Myometrial cell (primary cell): ENCODE results near the gene CHST7. TPM values are rescaled to one million over a fixed set of nuclear protein-coding genes. Genes with fewer than 3 reads are reported as not detected.

Source experiments
- total RNA-seq: library from RNA; depleted of rRNA; stranded (reverse); fragments of >200 nt; gene quantifications from 2 replicates; pipeline ENCODE4 v1.2.3, GENCODE V29; 2015

CHST7 gene, protein sequence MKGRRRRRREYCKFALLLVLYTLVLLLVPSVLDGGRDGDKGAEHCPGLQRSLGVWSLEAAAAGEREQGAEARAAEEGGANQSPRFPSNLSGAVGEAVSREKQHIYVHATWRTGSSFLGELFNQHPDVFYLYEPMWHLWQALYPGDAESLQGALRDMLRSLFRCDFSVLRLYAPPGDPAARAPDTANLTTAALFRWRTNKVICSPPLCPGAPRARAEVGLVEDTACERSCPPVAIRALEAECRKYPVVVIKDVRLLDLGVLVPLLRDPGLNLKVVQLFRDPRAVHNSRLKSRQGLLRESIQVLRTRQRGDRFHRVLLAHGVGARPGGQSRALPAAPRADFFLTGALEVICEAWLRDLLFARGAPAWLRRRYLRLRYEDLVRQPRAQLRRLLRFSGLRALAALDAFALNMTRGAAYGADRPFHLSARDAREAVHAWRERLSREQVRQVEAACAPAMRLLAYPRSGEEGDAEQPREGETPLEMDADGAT
- total RNA-seq = 8.4 and 10.1 TPM in 2 replicates

DNA sequence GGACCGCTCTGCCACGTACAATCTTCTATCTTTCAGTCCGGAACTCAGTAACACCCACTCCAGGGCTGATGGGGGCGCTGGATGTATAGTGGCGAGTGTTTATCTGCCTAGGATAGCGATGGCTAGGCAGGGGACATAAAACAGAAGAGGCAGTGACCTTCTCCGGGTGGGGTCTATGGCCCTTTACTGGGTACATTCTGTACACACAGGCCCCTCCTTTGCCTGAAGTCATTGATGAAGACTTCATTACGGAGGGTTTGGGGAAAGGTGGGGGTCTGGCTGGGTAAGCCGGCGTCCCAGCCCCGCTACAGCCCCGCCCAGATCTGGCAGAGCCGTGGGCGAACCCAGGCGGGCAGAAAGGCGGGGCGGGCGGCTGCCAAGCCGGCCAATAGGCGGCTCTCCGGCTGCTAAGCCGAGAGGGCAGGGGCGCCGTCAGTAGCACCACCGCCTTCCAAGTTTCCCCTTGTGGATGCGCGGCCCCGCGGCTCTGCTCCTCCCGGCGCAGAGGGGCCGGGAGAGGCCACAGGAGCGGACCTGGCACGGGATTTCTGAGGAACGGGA, at the start of gene CHST7:
Gene CHST7, plus strand, starts transcription at position 435 of the 561 bp plus-strand sequence. CDS start 167 bp downstream, outside the sequence.

DNA sequence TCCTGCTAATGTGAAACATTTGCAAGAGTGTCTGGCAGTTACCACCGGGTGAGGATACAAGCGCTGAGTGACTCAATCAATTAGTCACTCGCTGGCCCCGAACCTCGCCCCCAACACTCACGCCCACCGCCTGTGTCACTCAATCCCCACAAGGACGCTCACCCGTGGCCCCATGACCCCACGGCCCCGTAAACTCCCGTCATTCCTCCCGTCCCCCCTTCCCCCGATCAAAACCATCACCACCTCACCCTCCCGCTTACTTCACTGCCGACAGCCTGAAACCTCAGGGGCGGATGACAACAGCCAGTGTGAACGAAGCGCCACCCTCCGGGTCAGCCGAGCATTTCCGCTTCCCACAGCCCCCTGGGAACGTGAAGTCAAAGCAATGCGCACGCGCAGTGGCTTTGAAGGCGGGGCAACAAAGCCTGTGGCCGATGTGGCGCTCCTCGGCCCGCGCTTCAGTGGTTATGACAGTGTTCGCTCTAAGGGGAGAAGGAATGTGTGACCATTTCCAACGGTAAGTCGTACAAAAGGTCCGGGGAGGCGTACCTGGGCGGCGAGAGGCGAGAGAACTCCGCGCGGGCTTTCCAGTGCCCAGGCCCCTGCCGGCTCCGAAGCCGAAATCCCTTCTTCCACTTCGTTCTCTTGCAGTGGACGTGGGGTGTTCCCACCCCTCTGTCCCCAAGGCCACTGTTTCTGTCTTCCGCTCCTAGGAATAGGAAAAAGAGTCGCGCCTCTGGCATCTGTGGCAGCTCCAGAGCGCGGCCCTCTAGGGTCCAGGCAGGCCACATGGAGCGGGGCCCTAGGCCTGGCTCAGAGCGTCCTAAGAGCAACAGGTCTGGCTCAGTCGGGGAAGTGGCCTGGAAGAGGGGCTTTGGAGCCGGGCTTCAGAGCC, 28.2 kb upstream of the CHST7 start, which contains the start of gene ZNF674:
Gene ZNF674, minus strand, starts transcription at position 311 of the 895 bp plus-strand sequence. CDS start 3,334 bp downstream, outside the sequence.

Other genes with a start within 250 kb of the CHST7 start
- 0.58 and 7.4 TPM in 2 replicates for gene ZNF674, start 28.3 kb upstream of the CHST7 start, total RNA-seq
- gene SLC9A7, start 185.4 kb downstream of the CHST7 start, total RNA-seq = 11.0 and 17.4 TPM in 2 replicates